CD4-positive, alpha-beta T cell treated with Interleukin-2 at 100 ng/mL for 4 hours (primary cell): ENCODE measurements around the gene TMEM203.
"Not testable (repeated sequence)": the region's sequence is repeated elsewhere in the genome, so short reads cannot be mapped to it uniquely, and the experiment has no call there.

Experiments
- DNase-seq: peaks from one replicate; pipeline ENCODE4 v3.0.0-alpha.2; 2020; ENCODE audit warnings: low spot score

The TMEM203 gene, protein sequence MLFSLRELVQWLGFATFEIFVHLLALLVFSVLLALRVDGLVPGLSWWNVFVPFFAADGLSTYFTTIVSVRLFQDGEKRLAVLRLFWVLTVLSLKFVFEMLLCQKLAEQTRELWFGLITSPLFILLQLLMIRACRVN

DNA sequence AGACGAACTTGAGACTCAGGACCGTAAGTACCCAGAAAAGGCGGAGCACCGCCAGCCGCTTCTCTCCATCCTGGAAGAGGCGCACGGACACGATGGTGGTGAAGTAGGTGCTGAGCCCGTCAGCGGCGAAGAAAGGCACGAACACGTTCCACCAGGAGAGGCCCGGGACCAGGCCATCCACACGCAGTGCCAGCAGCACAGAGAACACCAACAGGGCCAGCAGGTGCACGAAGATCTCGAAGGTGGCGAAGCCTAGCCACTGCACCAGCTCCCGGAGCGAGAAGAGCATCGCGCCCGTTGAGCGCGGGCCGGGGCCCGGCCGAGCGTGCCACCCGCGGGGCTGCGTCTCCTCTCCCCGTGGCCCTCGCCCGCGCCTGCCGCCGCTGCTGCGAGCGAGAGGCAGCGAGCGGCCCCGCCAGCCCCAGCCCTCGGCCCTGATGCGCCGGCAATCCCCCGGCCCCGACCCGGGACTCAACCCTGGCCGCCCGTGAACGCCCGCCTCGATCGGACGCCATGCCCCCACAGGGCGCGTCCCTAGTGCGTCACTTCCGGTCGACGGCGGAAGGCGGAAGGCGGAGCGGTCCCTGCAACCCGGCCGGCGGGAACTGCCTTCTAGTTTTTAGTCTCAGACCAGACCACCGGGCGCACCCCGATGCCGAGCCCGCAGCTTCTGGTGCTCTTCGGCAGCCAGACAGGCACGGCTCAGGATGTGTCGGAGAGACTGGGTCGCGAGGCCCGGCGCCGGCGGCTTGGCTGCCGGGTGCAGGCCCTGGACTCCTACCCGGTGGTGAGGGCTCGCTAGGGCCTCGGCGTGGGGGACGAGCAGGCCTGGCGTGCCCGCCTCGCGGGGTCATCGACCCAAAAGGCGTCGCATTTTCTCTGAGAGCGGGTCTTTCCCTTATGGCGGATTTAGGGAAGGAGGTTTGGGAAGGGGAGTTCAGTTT, at the start of gene TMEM203, which contains the start of gene NDOR1:
Gene TMEM203 (minus strand): TSS at position 523 of the 944 bp plus-strand sequence. CDS start 234 bp downstream, at position 289.
Gene NDOR1 (plus strand): TSS at position 575 of the 944 bp plus-strand sequence. CDS start 78 bp downstream, at position 653.
- DNase-seq, result peak; percentile 90

DNA sequence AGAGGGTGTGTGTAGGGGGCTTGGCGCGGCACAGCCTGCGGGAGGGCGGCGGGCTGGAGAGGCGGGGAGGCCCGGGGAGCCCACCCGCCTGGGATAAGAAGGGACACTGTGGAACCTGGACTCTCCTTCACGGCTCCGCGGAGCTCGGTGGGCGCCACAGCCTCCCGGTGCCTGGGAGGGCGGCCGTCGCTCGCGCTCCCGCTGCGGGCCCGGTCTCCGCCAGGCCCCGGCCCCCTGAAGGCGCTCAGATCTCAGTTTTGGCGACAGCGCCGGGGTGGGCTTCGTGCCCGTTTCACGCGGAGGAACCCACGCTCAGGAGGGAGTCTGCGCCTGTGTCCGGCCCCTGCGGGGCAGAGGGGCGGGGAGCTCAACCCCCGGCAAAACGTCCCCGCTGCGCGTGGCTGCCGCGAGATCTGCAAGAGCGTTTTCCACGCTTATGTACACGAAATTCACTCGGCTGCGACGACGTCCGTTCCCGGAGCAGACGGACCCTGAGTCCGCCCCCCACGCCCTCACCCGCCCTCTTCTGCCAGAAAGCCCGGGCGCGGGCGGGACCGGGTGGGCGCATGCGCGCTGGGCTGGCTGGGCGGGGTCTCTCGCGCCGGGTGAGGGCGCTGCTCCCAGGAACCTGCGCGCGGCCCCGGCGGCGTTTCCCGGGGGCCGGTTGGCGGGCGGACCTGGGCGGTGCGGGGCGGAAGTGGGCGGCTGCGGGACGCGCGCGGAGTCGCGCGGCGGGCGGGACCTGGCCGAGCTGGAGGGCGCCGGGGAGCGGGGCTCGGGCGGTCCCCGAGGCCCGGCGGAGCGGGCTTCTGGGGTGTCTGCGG, 49.4 kb upstream of the TMEM203 start, which contains the start of gene NELFB:
Gene NELFB (plus strand): TSS at position 704 of the 824 bp plus-strand sequence.
- DNase-seq, result peak; percentile 95

DNA sequence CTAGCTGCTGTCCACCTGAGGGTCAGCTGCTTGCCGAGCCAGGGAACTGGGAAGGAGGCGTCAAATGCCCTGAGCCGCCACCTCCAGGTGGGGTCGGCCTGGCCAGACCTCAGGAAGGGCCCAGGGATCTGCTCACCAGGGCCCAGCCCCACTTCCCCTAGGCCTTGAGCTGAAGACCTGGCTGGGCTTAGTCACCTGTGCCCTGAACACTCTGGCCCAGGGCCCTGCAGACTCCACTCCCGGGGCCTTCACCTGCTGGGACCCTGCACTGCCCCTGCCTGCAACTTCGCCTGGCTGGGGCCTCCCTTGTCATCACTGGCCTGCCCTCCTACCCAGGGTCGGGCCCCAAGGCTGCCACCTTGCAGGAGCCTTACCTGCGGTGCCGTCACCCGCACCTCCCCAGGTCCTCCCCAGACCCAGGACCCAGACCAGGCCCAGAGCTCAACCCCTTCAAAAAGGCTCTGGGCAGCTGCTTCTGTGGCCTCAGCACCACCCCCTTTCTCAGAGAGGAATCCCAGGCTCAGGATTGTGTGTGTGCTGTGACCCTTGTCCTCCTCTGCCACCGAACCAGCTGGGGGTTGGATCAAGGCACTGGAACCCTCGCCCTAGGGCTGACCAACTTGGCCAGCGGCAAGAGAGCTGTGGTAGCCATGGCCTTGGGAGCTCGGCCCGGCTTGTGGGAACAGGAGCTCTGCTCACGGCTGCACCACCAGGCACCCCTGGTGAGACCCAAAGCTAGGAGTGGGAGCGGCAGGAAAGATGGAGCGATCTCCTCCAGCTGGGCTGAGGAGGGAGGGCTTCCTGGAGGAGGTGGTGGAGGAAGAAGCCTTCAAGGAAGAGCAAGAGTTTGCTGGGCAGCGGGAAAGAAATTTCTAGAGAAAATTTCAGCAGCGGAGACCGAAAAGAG, 48.5 kb upstream of the TMEM203 start:
- DNase-seq, result no peak

DNA sequence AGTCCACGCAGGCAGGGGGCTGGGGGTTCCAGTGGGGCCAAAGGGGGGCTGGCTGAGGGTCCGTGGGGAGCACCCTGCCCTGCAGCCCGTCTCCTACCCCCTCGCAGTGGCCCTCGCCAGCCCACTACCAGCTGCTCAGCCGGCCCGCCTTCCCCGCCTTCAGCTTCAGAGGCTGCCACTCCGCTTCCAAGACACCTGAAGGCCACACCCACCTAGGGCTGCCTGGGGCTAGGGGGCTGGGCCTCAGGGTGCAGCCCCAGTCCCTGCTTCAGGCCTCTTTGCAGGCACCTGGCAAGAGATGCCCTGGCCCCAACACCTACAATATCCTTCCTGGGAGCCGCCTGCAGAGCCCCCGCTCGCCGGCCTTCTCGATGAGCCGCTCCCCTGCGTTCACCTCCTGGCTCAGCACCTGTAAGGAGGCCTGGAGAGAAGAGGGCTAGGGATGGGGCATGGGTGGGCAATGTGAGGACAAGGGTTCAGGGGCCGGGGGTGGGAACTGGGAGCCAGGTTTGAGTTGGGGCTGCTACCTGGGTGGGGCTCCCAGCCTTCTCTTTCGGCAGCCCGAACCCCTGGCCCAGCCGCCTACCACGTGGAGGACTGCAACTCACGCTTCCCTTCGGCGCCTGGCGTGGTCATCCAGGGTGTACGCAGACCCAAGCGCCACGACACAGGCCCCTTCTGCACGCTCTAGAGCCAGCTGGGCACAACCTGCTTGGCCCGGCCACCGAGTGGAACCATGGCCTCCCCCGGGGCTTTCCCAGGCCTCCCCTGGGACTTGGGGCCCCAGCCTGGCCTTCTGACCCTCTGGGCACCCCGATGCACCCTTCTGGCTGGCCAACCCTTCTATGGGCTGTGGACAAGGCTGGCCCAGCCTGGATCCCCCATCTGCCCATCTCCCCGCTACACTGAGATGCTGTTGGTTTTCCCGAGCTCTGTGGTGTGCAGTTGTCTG, 47.4 kb upstream of the TMEM203 start:
- DNase-seq, result no peak

DNA sequence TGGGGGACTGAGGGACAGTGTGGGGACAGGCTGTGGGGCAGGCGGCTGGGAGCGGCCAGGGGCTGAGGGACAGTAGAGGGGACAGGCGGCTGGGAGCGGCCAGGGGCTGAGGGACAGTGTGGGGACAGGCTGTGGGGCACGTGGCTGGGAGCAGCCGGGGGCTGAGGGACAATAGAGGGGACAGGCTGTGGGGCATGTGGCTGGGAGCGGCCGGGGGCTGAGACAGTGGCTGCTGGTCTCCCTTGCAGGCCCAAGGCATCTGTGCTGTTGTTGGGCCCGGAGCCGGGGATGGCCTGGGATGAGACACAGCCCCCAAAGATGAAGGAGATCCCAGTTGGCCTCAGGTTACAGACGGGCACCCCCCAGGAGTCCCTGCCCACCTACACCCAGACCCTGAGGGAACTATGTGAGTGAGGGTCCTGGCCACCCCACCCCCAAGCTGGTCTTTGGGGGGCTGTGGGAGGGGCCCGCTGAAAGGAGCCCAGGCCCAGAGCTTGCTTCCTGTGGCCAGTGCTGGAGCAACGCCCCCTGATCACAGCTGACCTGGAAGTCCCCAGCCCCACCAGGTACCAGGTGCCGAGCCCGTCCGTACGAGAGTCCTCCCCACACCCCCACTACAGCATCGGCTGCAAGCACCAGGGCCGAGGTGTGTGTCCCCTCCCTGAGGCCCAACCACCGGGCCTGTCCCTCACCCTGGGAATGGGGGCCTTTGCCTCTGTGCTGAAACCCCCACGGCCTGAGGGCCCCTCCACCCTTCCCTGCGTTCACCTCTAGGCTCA, 46.2 kb upstream of the TMEM203 start:
- no peak for DNase-seq

DNA sequence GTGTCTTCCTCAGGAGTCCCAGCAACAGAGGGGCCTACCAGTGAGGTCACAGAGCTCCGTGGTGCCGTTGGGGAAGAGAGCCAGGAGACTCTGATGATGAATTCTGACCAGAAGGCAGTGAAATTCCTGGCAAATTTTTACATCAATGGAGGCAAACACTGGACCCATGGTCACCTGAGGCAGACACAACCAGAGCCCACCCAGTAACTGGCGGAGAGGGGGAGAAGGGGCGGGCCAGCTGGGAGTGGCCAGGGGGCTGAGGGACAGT, 45.7 kb upstream of the TMEM203 start, which contains the start of gene STPG3:
Gene STPG3 (plus strand): TSS at position 93 of the 268 bp plus-strand sequence. CDS start 1 bp downstream, at position 94.
- DNase-seq, result no peak

DNA sequence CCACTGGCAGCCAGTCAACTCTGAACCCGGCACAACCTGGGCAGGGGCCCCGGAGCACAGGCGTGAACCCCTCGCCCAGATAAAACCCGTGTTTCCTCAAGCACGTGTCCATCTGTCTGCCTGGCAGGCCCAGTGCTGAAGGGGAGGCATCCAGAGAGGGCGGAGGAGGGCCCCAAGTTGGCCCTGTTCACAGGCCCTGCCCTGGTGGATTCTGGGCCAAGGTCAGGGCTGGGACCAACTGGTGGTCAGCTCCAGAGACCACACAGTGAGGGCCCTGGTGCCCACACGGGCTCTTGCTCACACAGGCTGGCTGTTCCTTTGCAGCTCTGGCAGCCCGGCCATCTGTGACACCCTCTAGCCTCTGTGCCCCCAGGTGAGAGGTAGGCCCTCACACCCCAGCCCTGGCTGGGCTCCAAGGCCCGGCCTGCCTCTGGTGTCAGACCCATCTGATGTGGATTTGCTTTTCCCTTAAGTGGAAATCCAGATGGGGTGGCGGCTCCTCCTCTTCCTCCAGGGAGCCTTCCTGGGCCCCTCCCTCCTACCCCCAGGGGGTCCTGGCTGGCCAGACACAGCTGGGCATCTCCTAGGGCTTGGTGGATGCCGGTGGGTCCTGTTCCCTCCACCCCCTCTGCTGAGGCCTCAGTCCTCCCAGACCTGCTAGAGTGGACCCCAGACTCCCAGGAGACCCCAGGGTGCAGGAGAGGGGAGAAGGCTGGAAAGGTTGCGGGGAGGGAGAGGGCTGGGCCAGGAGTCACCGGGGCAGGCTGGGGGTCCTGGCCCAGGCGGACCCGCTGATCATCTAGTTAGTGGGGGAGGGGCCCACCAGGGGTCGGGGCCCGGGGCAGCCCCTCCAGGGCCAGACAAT, 45.1 kb upstream of the TMEM203 start:
- DNase-seq, result no peak

DNA sequence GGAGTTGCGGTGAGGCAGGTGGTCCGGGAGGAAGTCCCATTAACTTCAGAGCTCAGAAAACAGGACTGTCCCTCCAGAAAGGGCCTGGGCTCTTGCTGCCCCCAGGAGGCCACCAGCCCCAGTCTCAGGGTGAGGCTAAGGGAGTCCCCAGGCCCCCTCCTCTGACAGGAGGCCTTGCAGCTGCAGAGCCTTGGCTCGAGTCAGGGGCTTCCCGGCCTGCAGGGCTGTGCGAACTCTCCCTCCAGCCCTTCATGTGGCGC, 42.4 kb upstream of the TMEM203 start:
- DNase-seq, result no peak

DNA sequence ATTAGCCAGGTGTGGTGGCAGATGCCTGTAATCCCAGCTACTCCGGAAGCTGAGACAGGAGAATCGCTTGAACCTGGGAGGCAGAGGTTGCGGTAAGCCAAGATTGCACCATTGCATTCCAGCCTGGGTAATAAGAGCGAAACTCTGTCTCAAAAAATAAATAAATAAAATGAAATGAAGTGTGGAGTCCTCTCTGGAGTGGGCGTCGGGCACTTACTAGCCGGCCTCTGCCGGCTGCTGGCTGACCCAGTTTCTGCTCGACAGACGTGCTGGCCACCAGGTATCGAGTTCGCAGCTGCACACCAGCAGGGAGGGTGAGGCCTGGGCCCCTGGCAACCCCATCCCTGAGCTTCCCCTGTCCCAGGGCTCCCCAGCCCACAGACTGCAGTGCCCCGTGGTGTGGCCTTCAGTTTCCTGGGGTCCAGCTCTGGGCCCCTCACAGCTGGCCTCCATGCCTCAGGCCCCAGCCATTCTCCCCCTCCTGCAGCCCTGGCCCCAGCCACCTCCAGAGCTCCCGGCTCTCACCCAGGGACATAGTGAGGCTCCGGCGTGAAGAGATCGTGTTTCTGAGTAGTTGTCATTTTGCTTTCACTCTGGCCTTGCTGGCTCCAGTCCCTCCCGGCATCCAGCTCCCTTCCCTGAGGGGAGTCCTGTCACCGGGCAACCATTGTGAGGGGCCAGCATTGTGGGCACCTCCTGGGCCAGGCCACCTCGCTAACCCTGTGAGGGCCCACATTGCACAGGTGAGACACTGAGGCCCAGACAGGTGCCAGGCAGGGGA, 41.9 kb upstream of the TMEM203 start:
- DNase-seq, result no peak

DNA sequence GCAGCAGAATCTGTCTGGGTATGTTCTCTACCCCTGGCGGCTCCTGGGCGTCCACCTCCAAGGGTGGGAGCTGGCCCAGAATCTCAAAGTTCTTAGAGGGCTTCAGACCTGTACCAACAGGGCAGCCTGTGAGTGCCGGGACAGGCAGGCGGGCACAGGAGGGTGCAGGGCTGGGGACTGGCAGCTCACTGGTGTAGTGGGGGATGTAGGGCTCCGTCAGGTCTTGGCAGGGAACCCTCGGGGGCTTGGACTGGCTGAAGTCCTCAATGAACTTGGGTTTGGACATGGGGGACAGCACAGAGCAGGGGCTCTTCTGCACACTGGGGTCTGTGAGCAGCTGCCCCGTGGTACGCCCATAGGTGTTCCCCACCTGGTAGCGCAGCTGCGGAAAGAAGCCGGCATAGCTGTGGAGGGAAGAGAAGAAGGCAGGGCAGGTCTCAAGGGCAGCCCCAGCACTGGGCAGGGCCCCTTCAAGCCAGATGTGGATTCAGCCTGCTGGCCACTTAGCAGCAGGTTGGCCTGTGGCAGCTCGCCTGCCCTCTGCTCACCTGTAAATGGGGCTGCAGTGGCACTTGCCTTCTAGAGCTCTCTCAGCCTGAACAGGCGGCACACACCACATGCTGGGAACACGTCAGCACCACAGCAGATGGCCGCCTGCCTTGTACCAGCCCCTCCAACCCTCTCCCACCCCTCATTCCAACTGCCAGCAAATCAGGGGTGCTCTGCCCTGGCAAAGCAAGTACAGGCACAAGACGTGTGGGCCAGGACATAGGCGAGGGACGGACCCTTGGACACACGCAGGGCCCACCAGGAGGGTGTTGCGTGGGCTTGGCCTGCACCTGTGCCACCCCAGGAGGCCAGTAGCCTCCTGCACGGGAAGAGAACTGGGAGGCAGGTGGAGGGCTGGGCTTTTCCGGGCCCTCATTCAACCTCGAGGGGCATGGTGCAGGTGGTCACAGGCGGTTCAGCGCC, 40.3 kb upstream of the TMEM203 start:
- no peak for DNase-seq

DNA sequence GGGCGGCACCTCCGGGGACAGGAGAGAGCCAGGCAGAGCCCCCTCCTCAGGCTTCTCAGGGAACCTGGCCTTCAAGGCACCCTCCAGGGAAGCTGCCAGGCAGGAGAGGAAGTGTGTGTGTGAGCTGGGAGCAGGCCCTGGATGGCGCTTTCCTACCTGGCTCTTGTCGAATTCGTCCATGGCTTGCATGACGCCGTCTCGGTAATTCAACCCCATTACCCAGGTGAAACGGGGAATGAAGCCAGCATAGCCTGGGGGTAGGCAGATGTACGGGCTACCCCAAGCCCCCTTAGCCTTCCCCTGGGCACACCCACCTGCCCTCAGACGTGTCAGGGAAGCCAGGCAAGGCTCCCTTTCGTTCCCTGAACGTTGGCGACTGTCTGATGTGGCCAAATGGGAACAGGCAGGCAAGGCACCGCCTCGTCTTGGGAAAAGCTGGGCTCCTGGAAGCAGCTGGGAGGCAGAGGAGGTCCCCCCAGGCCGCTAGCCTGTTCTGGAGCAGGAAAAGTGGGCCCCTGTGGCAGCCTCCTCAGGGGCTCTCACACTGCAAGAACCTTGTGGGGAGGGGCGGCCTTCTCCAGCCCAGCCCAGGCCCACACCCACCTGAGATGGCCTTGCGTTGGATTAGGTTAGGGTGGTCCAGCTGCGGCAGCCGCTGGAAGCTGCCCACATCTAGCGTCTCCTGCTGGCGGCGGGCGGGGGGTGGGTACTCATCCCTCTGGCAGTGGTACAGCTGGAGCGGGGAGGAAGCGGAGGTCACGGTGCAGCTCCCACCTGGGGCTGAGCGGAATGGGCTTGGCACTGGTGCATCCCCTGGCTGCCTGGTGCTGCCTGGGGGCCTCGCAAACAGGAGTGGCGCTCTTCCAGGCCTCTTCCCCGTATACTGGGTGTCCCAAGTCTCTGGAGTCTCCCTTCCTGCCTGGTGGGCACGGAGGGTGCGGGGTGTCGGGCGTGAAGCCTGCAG, 39.3 kb upstream of the TMEM203 start:
- DNase-seq, result no peak

DNA sequence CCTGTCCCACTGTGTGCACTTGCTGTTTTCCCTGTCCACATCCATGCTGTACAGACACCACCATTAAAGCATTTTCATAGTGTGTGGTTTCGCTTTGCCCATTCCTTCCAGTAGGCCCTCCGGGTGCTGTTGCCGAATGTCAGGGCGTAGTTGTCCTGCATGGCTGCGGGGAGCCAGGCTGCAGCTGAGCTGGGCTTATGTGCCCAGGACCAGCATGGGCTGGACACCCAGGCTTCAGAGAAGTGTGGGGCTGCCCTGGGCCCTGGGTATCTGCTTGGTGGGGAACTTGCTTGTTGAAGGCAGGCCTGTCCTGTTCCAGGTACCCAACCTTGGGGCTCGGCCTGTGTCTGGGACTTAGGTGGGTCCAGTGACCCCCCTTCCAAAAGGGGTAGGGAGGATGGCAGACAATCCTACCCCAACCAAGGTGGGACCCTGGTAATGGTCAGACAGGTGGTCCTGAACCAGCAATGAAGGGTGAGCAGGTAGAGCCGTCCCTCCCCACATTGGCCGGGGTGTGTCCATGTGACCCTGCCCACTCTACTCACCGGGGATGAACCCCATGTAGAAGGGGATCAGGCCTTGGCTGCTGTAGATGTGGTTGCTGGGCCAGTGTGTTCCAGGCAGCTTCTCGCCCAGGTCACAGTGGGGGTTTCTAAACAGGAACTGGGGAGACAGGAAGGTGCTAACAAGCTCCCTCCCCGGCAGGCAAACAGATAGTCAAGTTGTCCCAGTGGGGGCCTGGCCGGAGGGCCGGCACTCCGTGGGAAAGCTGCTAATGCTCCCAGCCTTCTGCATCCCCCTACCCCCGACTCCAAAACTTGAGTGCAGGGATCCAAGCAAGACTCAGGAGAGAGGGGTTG, 38.4 kb upstream of the TMEM203 start:
- no peak for DNase-seq

DNA sequence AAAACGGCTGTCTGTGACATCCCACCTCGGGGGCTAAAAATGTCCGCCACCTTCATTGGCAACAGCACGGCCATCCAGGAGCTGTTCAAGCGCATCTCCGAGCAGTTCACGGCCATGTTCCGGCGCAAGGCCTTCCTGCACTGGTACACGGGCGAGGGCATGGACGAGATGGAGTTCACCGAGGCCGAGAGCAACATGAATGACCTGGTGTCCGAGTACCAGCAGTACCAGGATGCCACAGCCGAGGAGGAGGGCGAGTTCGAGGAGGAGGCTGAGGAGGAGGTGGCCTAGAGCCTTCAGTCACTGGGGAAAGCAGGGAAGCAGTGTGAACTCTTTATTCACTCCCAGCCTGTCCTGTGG, 37.8 kb upstream of the TMEM203 start:
- DNase-seq, result not testable (repeated sequence)
